Naive thymus-derived CD4-positive, alpha-beta T cell (primary cell): ENCODE measurements around the gene LPP. TPM values are rescaled to one million over a fixed set of nuclear protein-coding genes. Genes with fewer than 3 reads are reported as not detected.

ENCODE experiments used
- ATAC-seq: fragments of 150-1000 bp; cut with Tn5 transposase; 2 replicates; pipeline ENCODE4 v1.10.0; 2021; ENCODE audit warnings: mild to moderate bottlenecking, moderate library complexity
- CTCF ChIA-PET: fragments of 350-600 bp; sonication (Branson Sonifier 250); formaldehyde crosslinking; loops from one replicate; lab custom pipeline; 2021; ENCODE audit warnings: antibody characterized with exemption; lab: Charles Lee
- POLR2A ChIA-PET: fragments of 350-600 bp; sonication (Branson Sonifier 250); formaldehyde crosslinking; loops from one replicate; lab custom pipeline; 2021; ENCODE audit warnings: antibody characterized with exemption, inconsistent platforms; lab: Charles Lee
- DNase-seq, 9 donors: peaks; one replicate each; pipeline versions ENCODE4 v3.0.0 to v3.0.0-alpha.2; 2020 to 2022; ENCODE audit warnings: mixed read lengths in 1 of 9
- H3K27ac ChIP-seq: one replicate; pipeline ENCODE4 v1.7.0; 2013; ENCODE audit warnings: mild to moderate bottlenecking, low read depth, low read length, moderate library complexity
- H3K27me3 ChIP-seq, 2 donors: one replicate each; pipeline ENCODE4 v1.7.0; 2013; ENCODE audit warnings: low read length in 2 of 2, mild to moderate bottlenecking in 2 of 2, moderate library complexity in 2 of 2; ENCODE audit not compliant: control insufficient read depth in 2 of 2, insufficient read depth in 2 of 2
- H3K36me3 ChIP-seq, 3 experiments: 1 replicate in 2 of 3; 2 replicates in 1 of 3; pipeline ENCODE4 v1.7.0; 2013; ENCODE audit warnings: low read length in 3 of 3, mild to moderate bottlenecking in 3 of 3, moderate library complexity in 1 of 3; ENCODE audit not compliant: insufficient read depth in 3 of 3, control insufficient read depth in 2 of 3
- H3K4me1 ChIP-seq, 2 donors: one replicate each; pipeline ENCODE4 v1.7.0; 2013; ENCODE audit warnings: low read length in 2 of 2, mild to moderate bottlenecking in 2 of 2, moderate library complexity in 1 of 2; ENCODE audit not compliant: control insufficient read depth in 2 of 2, insufficient read depth in 2 of 2
- H3K4me3 ChIP-seq: 2 replicates; pipeline ENCODE4 v1.7.0; 2013; ENCODE audit warnings: mild to moderate bottlenecking, low read length
- H3K9me3 ChIP-seq, 3 experiments: 1 replicate in 2 of 3; 2 replicates in 1 of 3; pipeline ENCODE4 v1.7.0; 2013; ENCODE audit warnings: low read length in 3 of 3; ENCODE audit not compliant: control insufficient read depth in 2 of 3
- H3K27ac Mint-ChIP-seq, 9 donors: one replicate each; pipeline ENCODE4 v1.8.0; 2020 to 2022; ENCODE audit warnings: mixed read lengths in 9 of 9, mild to moderate bottlenecking in 8 of 9, moderate library complexity in 5 of 9, inconsistent platforms in 2 of 9
- H3K27me3 Mint-ChIP-seq, 5 donors: one replicate each; pipeline ENCODE4 v1.8.0; 2021 to 2022; ENCODE audit warnings: mixed read lengths in 5 of 5, mild to moderate bottlenecking in 1 of 5
- H3K36me3 Mint-ChIP-seq, 5 donors: one replicate each; pipeline ENCODE4 v1.8.0; 2020 to 2022; ENCODE audit warnings: mixed read lengths in 5 of 5, mild to moderate bottlenecking in 3 of 5, inconsistent platforms in 1 of 5
- H3K4me1 Mint-ChIP-seq, 7 donors: one replicate each; pipeline ENCODE4 v1.8.0; 2020 to 2022; ENCODE audit warnings: mixed read lengths in 7 of 7, mild to moderate bottlenecking in 3 of 7, inconsistent platforms in 1 of 7
- H3K4me3 Mint-ChIP-seq, 10 donors: one replicate each; pipeline ENCODE4 v1.8.0; 2020 to 2022; ENCODE audit warnings: mild to moderate bottlenecking in 10 of 10, mixed read lengths in 10 of 10, moderate library complexity in 6 of 10, inconsistent platforms in 2 of 10
- H3K9me3 Mint-ChIP-seq, 11 donors: one replicate each; pipeline ENCODE4 v1.8.0; 2020 to 2022; ENCODE audit warnings: mixed read lengths in 11 of 11, mild to moderate bottlenecking in 4 of 11, inconsistent platforms in 1 of 11, moderate library complexity in 1 of 11
- intact Hi-C, 2 donors: fragments of 100-400 bp; cut with micrococcal nuclease; formaldehyde crosslinking; loops; one replicate each; pipeline ENCODE4 v1.15.1; 2023
- polyA plus RNA-seq, 2 donors: library from polyadenylated mRNA; unstranded; fragments of 300-500 nt; fragmentation: Illumina TruSeq; gene quantifications; one replicate each; pipeline ENCODE4 v1.2.3, GENCODE V29; 2021
- total RNA-seq, 6 experiments: library from RNA in 5 of 6; stranded (reverse) in 5 of 6; gene quantifications; 1 replicate in 5 of 6; 2 replicates in 1 of 6; pipeline ENCODE4 v1.2.3 and lab custom pipeline; 2021 to 2026

LPP gene
- total and polyA plus RNA-seq, 7 experiments from 2014 or later = 10.3 to 95.2 (median 19.5) TPM

DNA sequence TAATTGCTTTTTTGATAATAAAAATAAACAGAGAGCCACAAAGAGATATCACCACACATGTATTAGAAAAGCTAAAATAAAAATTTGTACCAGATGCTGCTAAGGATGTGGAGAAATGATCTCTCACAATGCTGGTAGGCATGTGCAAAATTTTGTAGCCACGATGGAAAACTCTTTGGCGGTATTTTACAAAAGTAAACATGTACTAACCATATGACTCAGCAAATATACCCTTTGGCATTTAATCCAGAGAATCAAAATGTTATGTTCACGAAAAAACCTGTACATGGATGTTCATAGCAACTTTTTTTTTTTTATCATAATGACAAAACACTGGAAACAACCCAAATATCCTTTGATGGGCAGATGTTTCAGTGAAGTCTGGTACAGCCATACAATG lies 261.2 kb downstream of the LPP start:
- ChIA-PET CTCF (no interaction called here), POLR2A (no interaction called here)

DNA sequence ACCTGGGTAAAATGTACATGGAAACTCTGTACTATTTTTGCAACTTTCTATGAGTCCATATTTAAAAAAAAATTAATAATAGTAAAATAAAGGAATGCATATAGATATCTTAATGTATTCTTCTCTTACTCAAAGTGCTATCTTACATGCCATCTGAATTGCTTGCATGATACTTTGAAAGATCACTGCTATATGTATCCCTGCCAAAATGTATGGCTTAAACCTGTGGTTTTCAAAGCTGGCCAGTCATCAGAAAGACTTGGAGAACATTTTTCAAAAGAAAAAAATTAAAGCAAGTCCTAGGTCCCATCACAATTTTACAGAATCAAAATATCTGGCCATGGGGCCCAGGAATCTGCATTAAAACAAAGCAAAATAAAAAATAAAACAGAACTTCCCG lies 262.1 kb downstream of the LPP start:
- CTCF ChIA-PET = no interaction called here
- ATAC-seq = no peak
- H3K4me1 Mint-ChIP-seq = peaks cover 4 to 21% (median 8%) of the 10 kb centered on the region in 7 donors
- Histone ChIP-seq H3K4me1 (no peaks in the 10 kb centered on the region), H3K4me3 (no peak overlapping the region), H3K9me3 (no peaks in the 10 kb centered on the region), H3K27me3 (no peaks in the 10 kb centered on the region), H3K36me3 (no peaks in the 10 kb centered on the region), H3K27ac (no peak overlapping the region)
- intact Hi-C loops = no loop called here
- no peak overlapping the region for H3K27ac Mint-ChIP-seq
- H3K9me3 Mint-ChIP-seq = peaks cover 0 to 1% (median 0%) of the 10 kb centered on the region in 11 donors
- no peak for DNase-seq
- POLR2A ChIA-PET = no interaction called here
- no peaks in the 10 kb centered on the region for H3K27me3 Mint-ChIP-seq
- H3K4me3 Mint-ChIP-seq = no peak overlapping the region
- peaks cover 0 to 29% (median 20%) of the 10 kb centered on the region in 5 donors for H3K36me3 Mint-ChIP-seq

More for the DNA sequence above, 261.2 kb downstream of the LPP start:
- Mint-ChIP-seq H3K9me3 (peaks cover 0 to 2% (median 0%) of the 10 kb centered on the region in 11 donors), H3K36me3 (peaks cover 0 to 38% (median 22%) of the 10 kb centered on the region in 5 donors), H3K27ac (no peak overlapping the region), H3K27me3 (no peaks in the 10 kb centered on the region), H3K4me3 (no peak overlapping the region), H3K4me1 (peaks cover 4 to 21% (median 8%) of the 10 kb centered on the region in 7 donors)
- intact Hi-C loops = no loop called here
- Histone ChIP-seq H3K4me1 (no peaks in the 10 kb centered on the region), H3K27ac (no peak overlapping the region), H3K27me3 (no peaks in the 10 kb centered on the region), H3K36me3 (no peaks in the 10 kb centered on the region), H3K9me3 (no peaks in the 10 kb centered on the region), H3K4me3 (no peak overlapping the region)
- ATAC-seq (no peak), DNase-seq (no peak)

GRCh38 chr3:188417271-188417696 lies 263.3 kb downstream of the LPP start:
- peaks cover 0 to 24% (median 22%) of the 10 kb centered on the region in 5 donors for H3K36me3 Mint-ChIP-seq
- H3K9me3 Mint-ChIP-seq = no peaks in the 10 kb centered on the region
- H3K27ac ChIP-seq = no peak overlapping the region
- peak overlapping the region in 1 of 10 donors; percentile 4 for H3K4me3 Mint-ChIP-seq
- peaks cover 2 to 27% (median 8%) of the 10 kb centered on the region in 7 donors for H3K4me1 Mint-ChIP-seq
- POLR2A ChIA-PET = no interaction called here
- CTCF ChIA-PET = no interaction called here
- no peak overlapping the region for H3K4me3 ChIP-seq
- peak overlapping the region in 1 of 9 donors; percentile 25 for H3K27ac Mint-ChIP-seq
- H3K27me3 Mint-ChIP-seq = no peaks in the 10 kb centered on the region
- H3K36me3 ChIP-seq = no peaks in the 10 kb centered on the region
- H3K9me3 ChIP-seq = no peaks in the 10 kb centered on the region
- ATAC-seq = no peak
- no peak for DNase-seq
- intact Hi-C loops = no loop called here
- no peaks in the 10 kb centered on the region for H3K4me1 ChIP-seq
- no peaks in the 10 kb centered on the region for H3K27me3 ChIP-seq

GRCh38 chr3:188417766-188418165 lies 263.8 kb downstream of the LPP start:
- no peaks in the 10 kb centered on the region for H3K27me3 ChIP-seq
- CTCF ChIA-PET = no interaction called here
- H3K27ac Mint-ChIP-seq = no peak overlapping the region
- H3K4me1 ChIP-seq = no peaks in the 10 kb centered on the region
- no peak for DNase-seq
- H3K9me3 ChIP-seq = no peaks in the 10 kb centered on the region
- POLR2A ChIA-PET = no interaction called here
- no peak overlapping the region for H3K27ac ChIP-seq
- H3K4me3 Mint-ChIP-seq = peak overlapping the region in 1 of 10 donors; percentile 21
- no peaks in the 10 kb centered on the region for H3K27me3 Mint-ChIP-seq
- no peak overlapping the region for H3K4me3 ChIP-seq
- peaks cover 0 to 26% (median 17%) of the 10 kb centered on the region in 5 donors for H3K36me3 Mint-ChIP-seq
- H3K9me3 Mint-ChIP-seq = peaks cover 0 to 3% (median 0%) of the 10 kb centered on the region in 11 donors
- intact Hi-C loops = no loop called here
- H3K4me1 Mint-ChIP-seq = peaks cover 2 to 27% (median 8%) of the 10 kb centered on the region in 7 donors
- no peak for ATAC-seq
- H3K36me3 ChIP-seq = no peaks in the 10 kb centered on the region

DNA sequence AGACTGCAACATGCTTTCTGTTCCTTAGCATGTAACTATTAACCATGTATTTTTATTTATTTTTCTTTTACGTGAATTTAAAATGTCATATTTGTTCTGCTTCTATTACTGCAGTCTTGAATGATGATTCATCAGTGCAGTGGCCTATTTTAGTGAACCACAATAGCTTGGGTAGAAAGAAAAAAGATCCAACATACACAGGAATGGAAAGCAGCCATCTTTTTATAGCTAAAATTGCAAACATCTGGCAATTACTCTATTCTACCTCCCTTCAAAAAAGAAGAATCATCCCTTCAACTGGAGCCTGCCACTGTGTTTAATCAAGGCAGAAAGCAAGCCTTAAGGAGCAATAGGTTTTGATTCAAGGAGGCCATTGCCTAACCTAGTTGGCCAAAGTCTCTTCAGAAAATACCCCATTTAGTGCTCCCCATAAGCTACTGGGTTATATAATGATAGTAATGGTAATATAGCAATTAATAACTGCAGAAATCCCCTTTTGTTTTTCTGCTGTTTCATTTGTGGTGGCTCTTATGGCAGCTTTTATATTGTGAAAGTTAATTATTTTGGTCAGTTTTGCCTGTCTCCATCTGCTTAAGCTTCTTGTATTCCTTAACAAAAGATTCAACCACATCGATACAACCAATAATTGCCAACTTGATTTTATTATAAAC lies 267.3 kb downstream of the LPP start:
- H3K4me3 Mint-ChIP-seq = no peak overlapping the region
- DNase-seq (no peak), ATAC-seq (no peak)
- H3K36me3 ChIP-seq = no peaks in the 10 kb centered on the region
- H3K9me3 ChIP-seq = no peaks in the 10 kb centered on the region
- no peaks in the 10 kb centered on the region for H3K4me1 ChIP-seq
- H3K36me3 Mint-ChIP-seq = peaks cover 9 to 47% (median 43%) of the 10 kb centered on the region in 5 donors
- H3K4me1 Mint-ChIP-seq = peaks cover 7 to 47% (median 8%) of the 10 kb centered on the region in 7 donors
- ChIA-PET POLR2A (no interaction called here), CTCF (no interaction called here)
- H3K9me3 Mint-ChIP-seq = peaks cover 0 to 28% (median 9%) of the 10 kb centered on the region in 11 donors
- no peak overlapping the region for H3K4me3 ChIP-seq
- no peaks in the 10 kb centered on the region for H3K27me3 Mint-ChIP-seq
- H3K27ac Mint-ChIP-seq = no peak overlapping the region
- intact Hi-C loops = no loop called here
- no peaks in the 10 kb centered on the region for H3K27me3 ChIP-seq
- H3K27ac ChIP-seq = no peak overlapping the region

GRCh38 chr3:188421836-188422540 lies 268.0 kb downstream of the LPP start:
- H3K36me3 Mint-ChIP-seq = peaks cover 10 to 51% (median 47%) of the 10 kb centered on the region in 5 donors
- DNase-seq = no peak
- intact Hi-C loops = no loop called here
- no peaks in the 10 kb centered on the region for H3K27me3 Mint-ChIP-seq
- no peaks in the 10 kb centered on the region for H3K27me3 ChIP-seq
- no peak overlapping the region for H3K4me3 Mint-ChIP-seq
- H3K4me1 Mint-ChIP-seq = peaks cover 5 to 43% (median 6%) of the 10 kb centered on the region in 7 donors
- ChIA-PET POLR2A (no interaction called here), CTCF (no interaction called here)
- H3K4me1 ChIP-seq = no peaks in the 10 kb centered on the region
- no peak overlapping the region for H3K27ac ChIP-seq
- H3K9me3 ChIP-seq = no peaks in the 10 kb centered on the region
- peak; percentile 84 for ATAC-seq
- H3K27ac Mint-ChIP-seq = no peak overlapping the region
- no peaks in the 10 kb centered on the region for H3K36me3 ChIP-seq
- H3K9me3 Mint-ChIP-seq = peaks cover 0 to 32% (median 11%) of the 10 kb centered on the region in 11 donors
- no peak overlapping the region for H3K4me3 ChIP-seq
